Dendritic cell treated with granulocyte-macrophage colony-stimulating factor and Interleukin-4, amounts not matched to agents 40 ng/mL and 50 ng/mL, for 4 days (primary cell): ENCODE results near the gene TMCO4.

Experiments
- H3K27ac Mint-ChIP-seq: one replicate; pipeline ENCODE4 v1.8.0; 2022; ENCODE audit warnings: mild to moderate bottlenecking, mixed read lengths
- H3K27me3 Mint-ChIP-seq: one replicate; pipeline ENCODE4 v1.8.0; 2022; ENCODE audit warnings: mild to moderate bottlenecking, mixed read lengths
- H3K36me3 Mint-ChIP-seq: one replicate; pipeline ENCODE4 v1.8.0; 2022; ENCODE audit warnings: low read depth, mixed read lengths
- H3K4me1 Mint-ChIP-seq: one replicate; pipeline ENCODE4 v1.8.0; 2022; ENCODE audit warnings: low read depth, mixed read lengths
- H3K4me3 Mint-ChIP-seq: one replicate; pipeline ENCODE4 v1.8.0; 2022; ENCODE audit warnings: mild to moderate bottlenecking, moderate library complexity, mixed read lengths
- H3K9me3 Mint-ChIP-seq: one replicate; pipeline ENCODE4 v1.8.0; 2022; ENCODE audit warnings: mixed read lengths
- intact Hi-C: fragments of 100-400 bp; cut with micrococcal nuclease; formaldehyde crosslinking; loops from one replicate; pipeline ENCODE4 v1.15.0; 2022

TMCO4 gene

GRCh38 chr1:19633106-19633505 is 166.6 kb downstream of the TMCO4 start:
- Mint-ChIP-seq H3K4me3 (no peak overlapping the region), H3K36me3 (peaks cover 20% of the 10 kb centered on the region), H3K27ac (no peak overlapping the region), H3K27me3 (peaks cover 5% of the 10 kb centered on the region), H3K4me1 (no peaks in the 10 kb centered on the region), H3K9me3 (no peaks in the 10 kb centered on the region)
- intact Hi-C loops: no loop called here
